Memory B cell (primary cell): ENCODE results near the gene PLD4.
A peak's percentile ranks its signal among the peaks of the same experiment; 100 is the strongest.

Source experiments
- ATAC-seq: fragments of 150-1000 bp; cut with Tn5 transposase; 2 replicates; pipeline ENCODE4 v1.10.0; 2021; ENCODE audit warnings: low read depth, mild to moderate bottlenecking, moderate library complexity
- DNase-seq, 2 donors: peaks; one replicate each; pipeline ENCODE4 v3.0.0; 2022; ENCODE audit warnings: low spot score in 2 of 2
- H3K27ac Mint-ChIP-seq: one replicate; pipeline ENCODE4 v1.8.0; 2022; ENCODE audit warnings: mild to moderate bottlenecking, moderate library complexity, mixed read lengths
- H3K27me3 Mint-ChIP-seq: one replicate; pipeline ENCODE4 v1.8.0; 2022; ENCODE audit warnings: mixed read lengths
- H3K36me3 Mint-ChIP-seq: one replicate; pipeline ENCODE4 v1.8.0; 2022; ENCODE audit warnings: mild to moderate bottlenecking, mixed read lengths
- H3K4me1 Mint-ChIP-seq: one replicate; pipeline ENCODE4 v1.8.0; 2022; ENCODE audit warnings: mixed read lengths
- H3K4me3 Mint-ChIP-seq: one replicate; pipeline ENCODE4 v1.8.0; 2022; ENCODE audit warnings: mild to moderate bottlenecking, moderate library complexity, mixed read lengths
- H3K9me3 Mint-ChIP-seq: one replicate; pipeline ENCODE4 v1.8.0; 2022; ENCODE audit warnings: mixed read lengths

PLD4 gene

GRCh38 chr14:104891121-104891551, 33.5 kb upstream of the PLD4 start:
- H3K4me1 Mint-ChIP-seq = peaks cover 7% of the 10 kb centered on the region

DNA sequence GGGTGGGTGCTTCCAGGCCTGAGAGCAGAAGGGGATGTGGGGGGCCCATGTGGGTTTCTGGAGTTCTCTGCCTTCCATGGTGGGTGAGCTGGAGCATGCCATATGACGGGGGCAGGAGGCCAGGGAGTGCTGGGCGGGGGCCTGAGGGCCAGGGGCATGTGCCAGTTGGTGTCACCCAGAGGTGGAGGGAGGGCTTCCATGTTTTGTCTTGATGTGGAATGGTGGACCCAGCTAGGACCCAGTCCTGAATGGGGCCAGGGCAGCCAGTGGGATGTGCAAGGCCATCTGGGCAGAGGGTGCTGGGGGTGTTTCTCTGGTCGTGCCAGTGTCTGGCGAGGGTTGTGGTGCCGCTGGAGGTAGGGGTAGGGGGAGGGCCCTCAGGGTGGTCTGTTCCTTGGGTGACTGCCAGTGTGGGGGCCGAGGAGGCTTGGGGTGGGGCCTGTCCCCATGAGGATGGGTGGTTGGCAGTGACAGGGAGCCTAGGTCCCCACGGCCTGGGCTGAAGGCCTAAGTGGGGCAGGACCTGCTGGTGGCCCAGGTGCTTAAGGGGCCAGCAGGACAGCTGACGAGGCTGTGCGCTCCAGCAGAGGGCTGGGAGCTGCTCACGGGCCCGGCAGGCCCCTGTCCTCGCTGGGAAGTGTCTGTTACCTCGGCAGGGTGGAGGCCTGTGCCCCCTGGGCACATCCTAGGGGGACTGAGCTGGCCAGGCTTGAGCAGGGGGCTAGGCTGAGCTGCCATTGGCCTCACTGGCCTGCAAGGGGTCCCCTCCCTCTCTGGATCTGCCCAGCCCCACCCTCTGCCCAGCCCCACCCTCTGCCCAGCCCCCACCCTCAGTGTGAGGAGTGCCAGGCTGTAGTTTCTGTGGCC, 32.8 kb upstream of the PLD4 start:
- Mint-ChIP-seq H3K27me3 (peaks cover 16% of the 10 kb centered on the region), H3K4me1 (peaks cover 10% of the 10 kb centered on the region), H3K4me3 (no peak overlapping the region), H3K27ac (no peak overlapping the region), H3K36me3 (no peaks in the 10 kb centered on the region), H3K9me3 (peaks cover 1% of the 10 kb centered on the region)
- ATAC-seq = no peak
- DNase-seq = no peak

More at GRCh38 chr14:104891121-104891551, 33.5 kb upstream of the PLD4 start:
- Mint-ChIP-seq H3K36me3 (no peaks in the 10 kb centered on the region), H3K4me3 (no peak overlapping the region), H3K27ac (no peak overlapping the region), H3K9me3 (peaks cover 1% of the 10 kb centered on the region), H3K27me3 (peaks cover 15% of the 10 kb centered on the region)
- ATAC-seq = no peak
- DNase-seq = no peak

DNA sequence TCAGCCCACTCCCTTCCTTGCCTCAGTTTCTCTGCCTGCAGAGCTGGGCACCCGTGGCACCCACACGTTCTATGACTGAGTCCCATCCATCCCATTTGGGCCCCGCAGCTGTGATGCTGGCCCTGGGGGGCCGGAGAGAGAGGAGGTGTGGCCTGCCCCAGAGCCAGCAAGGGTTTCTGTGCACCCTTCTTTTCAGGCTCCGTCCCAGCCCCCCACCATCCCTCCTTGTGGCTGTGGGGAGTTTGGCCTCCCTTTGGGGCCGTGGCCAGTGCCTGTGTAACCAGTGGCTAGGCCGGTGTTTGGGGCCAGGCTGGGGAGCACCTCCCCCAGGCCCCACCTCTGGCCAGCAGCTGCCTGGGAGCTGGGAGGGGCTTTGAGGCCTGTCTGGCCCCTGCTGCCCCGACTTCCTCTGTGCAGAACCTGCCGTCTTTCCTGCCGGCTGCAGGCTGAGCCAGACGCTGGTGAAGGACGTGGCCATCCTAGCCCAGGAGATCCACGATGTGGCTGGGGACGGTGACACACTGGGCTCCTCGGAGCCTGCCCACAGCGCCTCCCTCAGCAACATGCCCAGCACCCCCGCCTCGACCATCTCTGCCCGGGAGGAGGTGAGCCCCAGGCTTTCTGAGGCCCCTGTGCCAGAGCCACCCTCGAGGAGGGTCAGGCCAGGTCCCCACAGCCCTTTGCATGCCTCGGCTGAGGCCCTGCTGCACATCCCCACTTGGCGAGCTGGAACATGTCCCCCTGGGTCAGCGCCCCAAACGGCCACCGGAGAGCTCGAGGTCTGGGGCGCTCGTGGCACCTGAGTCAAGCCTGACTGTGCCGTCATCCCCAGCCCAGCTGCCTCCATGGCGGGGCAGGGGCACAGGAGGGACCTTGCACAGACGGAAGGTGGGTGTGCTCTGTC, 31.9 kb upstream of the PLD4 start:
- Mint-ChIP-seq H3K36me3 (no peaks in the 10 kb centered on the region), H3K4me3 (no peak overlapping the region), H3K9me3 (peaks cover 1% of the 10 kb centered on the region), H3K27me3 (peaks cover 16% of the 10 kb centered on the region), H3K4me1 (peaks cover 10% of the 10 kb centered on the region), H3K27ac (no peak overlapping the region)
- no peak for DNase-seq
- no peak for ATAC-seq

DNA sequence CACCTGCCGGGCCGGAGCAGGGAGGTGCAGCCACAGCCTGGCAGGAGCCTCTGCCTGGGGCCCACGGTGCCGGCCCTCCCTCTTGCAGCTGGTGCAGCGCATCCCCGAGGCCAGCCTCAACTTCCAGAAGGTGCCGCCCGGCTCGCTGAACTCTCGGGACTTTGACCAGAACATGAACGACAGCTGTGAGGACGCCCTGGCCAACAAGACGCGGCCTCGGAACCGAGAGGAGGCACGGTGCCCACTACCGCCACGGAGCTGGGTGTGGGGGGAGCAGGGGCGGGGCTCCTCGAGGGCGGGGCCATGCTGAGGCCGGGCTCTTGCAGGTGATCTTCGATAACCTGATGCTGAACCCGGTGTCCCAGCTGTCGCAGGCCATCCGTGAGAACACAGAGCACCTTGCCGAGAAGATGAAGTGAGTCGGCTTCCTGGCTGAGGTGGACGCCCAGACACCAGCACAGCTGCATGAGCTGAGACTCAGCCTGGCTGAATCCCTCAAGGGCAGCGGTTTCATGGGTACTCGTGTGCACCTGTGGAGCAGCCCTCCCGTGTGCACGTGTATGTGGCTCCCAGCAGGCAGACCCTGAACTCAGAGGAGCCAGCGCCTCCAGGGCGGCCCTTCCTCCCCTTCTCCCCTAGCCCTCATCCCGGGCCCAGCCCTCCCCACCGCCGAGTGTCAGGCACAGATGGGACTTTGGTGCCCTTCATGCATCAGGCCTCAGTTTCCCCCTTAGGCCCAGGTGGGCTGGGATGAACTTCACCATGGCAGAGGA, 31.1 kb upstream of the PLD4 start:
- H3K27me3 Mint-ChIP-seq = peaks cover 16% of the 10 kb centered on the region
- no peak overlapping the region for H3K27ac Mint-ChIP-seq
- H3K36me3 Mint-ChIP-seq = no peaks in the 10 kb centered on the region
- H3K4me1 Mint-ChIP-seq = peaks cover 10% of the 10 kb centered on the region
- ATAC-seq = peak; percentile 28
- H3K9me3 Mint-ChIP-seq = peaks cover 1% of the 10 kb centered on the region
- DNase-seq = no peak
- no peak overlapping the region for H3K4me3 Mint-ChIP-seq

DNA sequence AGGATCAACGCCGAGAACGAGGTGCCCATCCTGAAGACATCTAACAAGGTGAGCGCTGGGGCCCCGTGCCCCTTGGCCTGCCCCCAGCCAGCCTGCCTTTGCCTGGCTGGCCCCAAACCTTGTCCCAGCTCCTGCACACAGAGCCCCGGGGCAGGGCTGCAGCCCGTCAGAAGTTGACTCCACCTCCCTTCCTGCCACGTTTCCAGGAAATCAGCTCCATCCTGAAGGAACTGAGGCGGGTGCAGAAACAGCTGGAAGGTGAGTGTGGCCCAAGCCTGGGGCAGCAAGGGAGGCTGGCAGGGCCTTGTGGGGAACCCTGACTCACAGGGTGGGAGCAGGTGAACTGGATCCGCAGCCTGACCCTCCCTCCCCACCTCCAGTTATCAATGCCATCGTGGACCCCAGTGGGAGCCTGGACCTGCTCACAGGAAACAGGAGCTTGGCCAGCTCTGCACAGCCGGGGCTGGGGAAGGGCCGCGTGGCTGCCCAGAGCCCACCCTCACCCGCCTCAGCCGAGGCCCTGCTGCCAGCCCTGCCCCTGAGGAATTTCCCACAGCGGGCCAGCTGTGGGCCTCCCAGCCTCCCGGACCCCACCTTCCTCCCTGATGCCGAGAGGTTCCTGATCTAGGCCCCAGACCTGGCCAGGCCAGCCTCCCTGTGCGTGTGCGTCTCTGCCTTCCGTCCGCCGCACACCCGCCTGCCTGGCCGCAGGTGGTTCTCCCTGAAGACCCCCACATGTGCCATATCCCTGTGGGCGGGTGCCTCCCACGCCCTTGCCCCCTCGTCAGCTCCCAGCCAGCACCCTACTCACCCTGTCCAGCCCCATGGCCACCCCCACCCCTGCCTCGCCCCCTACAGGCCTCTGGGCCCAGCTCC, 30.1 kb upstream of the PLD4 start:
- no peak overlapping the region for H3K4me3 Mint-ChIP-seq
- H3K36me3 Mint-ChIP-seq = no peaks in the 10 kb centered on the region
- peaks cover 1% of the 10 kb centered on the region for H3K9me3 Mint-ChIP-seq
- H3K27me3 Mint-ChIP-seq = peaks cover 16% of the 10 kb centered on the region
- DNase-seq (no peak), ATAC-seq (no peak)
- peaks cover 10% of the 10 kb centered on the region for H3K4me1 Mint-ChIP-seq
- H3K27ac Mint-ChIP-seq = no peak overlapping the region

- no peak for DNase-seq
- Mint-ChIP-seq H3K27me3 (peaks cover 13% of the 10 kb centered on the region), H3K27ac (no peak overlapping the region), H3K9me3 (no peaks in the 10 kb centered on the region), H3K36me3 (no peaks in the 10 kb centered on the region), H3K4me1 (peaks cover 13% of the 10 kb centered on the region), H3K4me3 (no peak overlapping the region)
- ATAC-seq = no peak
Measured at GRCh38 chr14:104895207-104895785, 29.4 kb upstream of the PLD4 start.

DNA sequence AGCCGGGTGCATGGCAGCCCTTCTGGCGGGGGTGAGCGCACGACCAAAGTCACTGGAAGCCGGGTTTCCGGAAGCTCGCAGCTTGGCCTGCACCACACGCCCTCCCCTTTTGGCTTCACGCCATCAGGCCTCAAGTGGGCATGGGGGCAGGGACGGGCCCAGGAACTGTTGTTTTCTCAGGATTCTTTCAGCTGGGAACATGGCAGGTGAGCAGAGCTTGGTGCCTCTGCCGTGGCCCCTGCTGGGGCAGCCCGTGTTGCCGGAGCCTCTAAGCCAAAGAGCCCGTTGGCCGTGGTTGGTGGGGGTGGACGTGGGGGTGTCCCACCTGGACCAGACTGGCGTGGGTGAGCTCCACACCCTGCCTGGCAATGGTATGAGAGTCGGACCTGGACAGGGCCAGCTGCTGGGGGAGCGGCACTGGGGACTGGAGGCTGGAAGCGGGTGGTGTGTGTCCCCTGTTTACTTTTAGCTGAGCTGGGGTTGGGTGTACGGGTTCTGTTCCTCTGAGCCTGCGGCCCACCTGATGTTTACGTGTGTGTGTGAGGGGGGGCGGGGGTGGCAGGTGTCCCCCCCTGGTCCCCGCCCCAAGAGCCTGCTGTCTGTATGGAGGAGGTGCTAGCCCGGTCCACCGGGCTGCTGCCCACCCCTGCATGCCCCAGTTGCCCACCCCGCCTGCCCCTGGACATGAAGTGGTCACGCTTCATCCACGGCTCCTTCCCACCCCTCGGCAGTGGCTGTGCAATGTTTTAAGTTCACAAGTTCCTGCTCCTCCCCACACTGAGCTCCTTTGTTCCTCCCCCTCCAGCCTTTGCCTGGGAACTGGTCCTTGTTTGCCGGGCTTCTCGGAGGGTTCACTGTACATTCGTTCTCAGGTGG, 28.7 kb upstream of the PLD4 start:
- H3K27me3 Mint-ChIP-seq = peaks cover 9% of the 10 kb centered on the region
- DNase-seq = no peak

GRCh38 chr14:104897330-104898194, 27.1 kb upstream of the PLD4 start:
- peaks cover 4% of the 10 kb centered on the region for H3K27me3 Mint-ChIP-seq
- H3K4me1 Mint-ChIP-seq = peaks cover 7% of the 10 kb centered on the region
- DNase-seq (no peak), ATAC-seq (no peak)
- H3K36me3 Mint-ChIP-seq = no peaks in the 10 kb centered on the region
- no peak overlapping the region for H3K4me3 Mint-ChIP-seq
- no peaks in the 10 kb centered on the region for H3K9me3 Mint-ChIP-seq
- H3K27ac Mint-ChIP-seq = no peak overlapping the region

More for the DNA sequence above, 28.7 kb upstream of the PLD4 start:
- no peaks in the 10 kb centered on the region for H3K9me3 Mint-ChIP-seq
- no peak overlapping the region for H3K4me3 Mint-ChIP-seq
- no peak for ATAC-seq
- no peak overlapping the region for H3K27ac Mint-ChIP-seq
- H3K36me3 Mint-ChIP-seq = no peaks in the 10 kb centered on the region
- H3K4me1 Mint-ChIP-seq = peaks cover 10% of the 10 kb centered on the region

- DNase-seq (no peak), ATAC-seq (no peak)
- Mint-ChIP-seq H3K27me3 (peaks cover 4% of the 10 kb centered on the region), H3K27ac (no peak overlapping the region), H3K9me3 (no peaks in the 10 kb centered on the region), H3K36me3 (no peaks in the 10 kb centered on the region), H3K4me3 (no peak overlapping the region), H3K4me1 (peaks cover 7% of the 10 kb centered on the region)
Measured at GRCh38 chr14:104898195-104898558, 26.5 kb upstream of the PLD4 start.

- no peaks in the 10 kb centered on the region for H3K9me3 Mint-ChIP-seq
- DNase-seq (no peak), ATAC-seq (no peak)
- no peak overlapping the region for H3K27ac Mint-ChIP-seq
- H3K27me3 Mint-ChIP-seq = peaks cover 10% of the 10 kb centered on the region
- H3K4me3 Mint-ChIP-seq = no peak overlapping the region
- peaks cover 7% of the 10 kb centered on the region for H3K4me1 Mint-ChIP-seq
- H3K36me3 Mint-ChIP-seq = no peaks in the 10 kb centered on the region
Measured at GRCh38 chr14:104898870-104899510, 25.7 kb upstream of the PLD4 start.

DNA sequence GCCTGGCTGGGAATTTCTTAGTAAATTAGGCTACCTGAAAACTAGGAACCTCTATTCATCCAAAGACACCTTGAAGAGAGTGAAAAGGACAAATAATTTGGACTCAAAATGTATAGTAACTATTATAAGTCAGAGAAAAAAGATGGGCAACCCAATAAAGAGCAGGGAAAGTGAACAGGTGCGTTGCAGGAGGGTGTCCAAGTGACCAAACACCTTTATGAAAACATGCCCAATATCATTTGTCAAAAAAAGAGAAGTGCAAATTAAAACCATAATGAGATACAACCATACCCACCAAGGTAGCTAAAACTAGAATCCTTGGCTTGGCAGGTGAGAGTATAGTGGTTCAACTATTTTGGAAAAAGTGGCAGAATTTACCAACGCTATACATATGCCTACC, 24.9 kb upstream of the PLD4 start:
- H3K27ac Mint-ChIP-seq = no peak overlapping the region

More for the DNA sequence above, 24.9 kb upstream of the PLD4 start:
- Mint-ChIP-seq H3K4me1 (peaks cover 13% of the 10 kb centered on the region), H3K36me3 (no peaks in the 10 kb centered on the region), H3K27me3 (peaks cover 10% of the 10 kb centered on the region), H3K9me3 (no peaks in the 10 kb centered on the region), H3K4me3 (no peak overlapping the region)
- no peak for DNase-seq
- no peak for ATAC-seq
